T-cell (primary cell): ENCODE measurements around the gene RNF215. TPM values are rescaled to one million over a fixed set of nuclear protein-coding genes. Genes with fewer than 3 reads are reported as not detected.

Experiments
- ATAC-seq, 4 experiments: fragments of 200-7000 bp in 3 of 4; fragments of 150-1000 bp in 1 of 4; cut with Tn5 transposase; replicated peaks in 1 of 4; 1 replicate in 3 of 4; 2 replicates in 1 of 4; pipeline ENCODE4 v1.10.0; 2021; ENCODE audit warnings: moderate library complexity in 3 of 4, mild to moderate bottlenecking in 2 of 4, moderate number of reproducible peaks in 1 of 4
- CTCF ChIA-PET, 2 donors: fragments of 300-600 bp; sonication (Branson Sonifier 250); formaldehyde crosslinking; loops; one replicate each; lab custom pipeline; 2022; ENCODE audit warnings: antibody characterized with exemption in 2 of 2; lab: Charles Lee
- POLR2A ChIA-PET, 2 donors: fragments of 300-600 bp; sonication (Branson Sonifier 250); formaldehyde crosslinking; loops; one replicate each; lab custom pipeline; 2022; ENCODE audit warnings: antibody characterized with exemption in 2 of 2; lab: Charles Lee
- DNase-seq, 35 experiments: peaks; one replicate each; pipeline versions ENCODE4 v3.0.0 to v3.0.0-alpha.2; 2013 to 2023
- H3K27ac ChIP-seq: one replicate; pipeline ENCODE4 v1.5.1; 2013; ENCODE audit warnings: low read length
- H3K27me3 ChIP-seq, 2 experiments: replicated peaks in 1 of 2; 1 replicate in 1 of 2; 2 replicates in 1 of 2; pipeline versions ENCODE4 v1.6.1 to v1.7.0; 2013; ENCODE audit warnings: low read length in 1 of 2, mixed read lengths in 1 of 2; ENCODE audit not compliant: control insufficient read depth in 2 of 2, insufficient read depth in 2 of 2; ENCODE audit errors: extremely low read depth in 1 of 2
- H3K36me3 ChIP-seq, 2 donors: 1 replicate in 1 of 2; 2 replicates in 1 of 2; pipeline versions ENCODE4 v1.6.1 to v1.7.0; 2013; ENCODE audit warnings: low read length in 1 of 2; ENCODE audit not compliant: control insufficient read depth in 2 of 2, insufficient read depth in 1 of 2; ENCODE audit errors: extremely low read depth in 1 of 2
- H3K4me1 ChIP-seq, 2 experiments: 1 replicate in 1 of 2; 2 replicates in 1 of 2; pipeline versions ENCODE4 v1.6.1 to v1.7.0; 2013; ENCODE audit warnings: low read length in 2 of 2, mixed read lengths in 1 of 2; ENCODE audit not compliant: insufficient read depth in 2 of 2, control insufficient read depth in 1 of 2; ENCODE audit errors: extremely low read depth in 1 of 2
- H3K4me3 ChIP-seq, 2 donors: 1 replicate in 1 of 2; 2 replicates in 1 of 2; pipeline versions ENCODE4 v1.5.1 to v1.7.0; 2013; ENCODE audit warnings: mild to moderate bottlenecking in 2 of 2, low read length in 1 of 2, moderate library complexity in 1 of 2; ENCODE audit not compliant: control insufficient read depth in 1 of 2; ENCODE audit errors: extremely low read depth in 1 of 2
- H3K9me3 ChIP-seq: 2 replicates; pipeline ENCODE4 v1.7.0; 2013
- H3K27ac Mint-ChIP-seq, 2 donors: one replicate each; pipeline ENCODE4 v1.8.0; 2020 to 2021; ENCODE audit warnings: mild to moderate bottlenecking in 2 of 2, mixed read lengths in 2 of 2
- H3K27me3 Mint-ChIP-seq, 2 donors: one replicate each; pipeline ENCODE4 v1.8.0; 2021 to 2022; ENCODE audit warnings: mixed read lengths in 2 of 2
- H3K36me3 Mint-ChIP-seq: one replicate; pipeline ENCODE4 v1.8.0; 2021; ENCODE audit warnings: mixed read lengths
- H3K4me1 Mint-ChIP-seq, 3 donors: one replicate each; pipeline ENCODE4 v1.8.0; 2020 to 2022; ENCODE audit warnings: mixed read lengths in 3 of 3, mild to moderate bottlenecking in 1 of 3
- H3K4me3 Mint-ChIP-seq, 3 donors: one replicate each; pipeline ENCODE4 v1.8.0; 2020 to 2022; ENCODE audit warnings: mild to moderate bottlenecking in 3 of 3, mixed read lengths in 3 of 3, moderate library complexity in 3 of 3
- H3K9me3 Mint-ChIP-seq, 3 donors: one replicate each; pipeline ENCODE4 v1.8.0; 2020 to 2022; ENCODE audit warnings: mixed read lengths in 3 of 3
- WGBS: methylation state at CpG from one replicate; pipeline ENCODE4 v1.1.5; 2013; ENCODE audit warnings: missing lambda C conversion rate; ENCODE audit not compliant: insufficient coverage; 5-methylcytosine and 5-hydroxymethylcytosine counted together
- total RNA-seq, 35 experiments: library from RNA in 6 of 35; stranded (reverse) in 6 of 35; fragments of 120-200 nt in 1 of 35; gene quantifications; one replicate each; pipeline versions ENCODE4 v1.2.1 to v1.2.4 and lab custom pipeline; 2013 to 2026

Gene RNF215
- total RNA-seq, 5 donors from 2014 or later (not counting 1 experiment from before 2014, with no cell fraction given), result 6.2 to 8.4 (median 6.3) TPM

- Mint-ChIP-seq H3K27me3 (peaks cover 2 to 5% of the 10 kb centered on the region in 2 donors), H3K4me1 (peaks cover 21 to 26% (median 24%) of the 10 kb centered on the region in 3 donors), H3K9me3 (peaks cover 2 to 16% (median 4%) of the 10 kb centered on the region in 3 donors), H3K4me3 (no peak overlapping the region), H3K27ac (no peak overlapping the region), H3K36me3 (peaks cover 17% of the 10 kb centered on the region)
- Histone ChIP-seq H3K9me3 (no peaks in the 10 kb centered on the region), H3K27me3 (peaks cover 0 to 9% of the 10 kb centered on the region in 2 experiments), H3K4me3 (no peak overlapping the region), H3K4me1 (peaks cover 0 to 20% of the 10 kb centered on the region in 2 experiments), H3K27ac (no peak overlapping the region), H3K36me3 (peaks cover 4 to 6% of the 10 kb centered on the region in 2 donors)
- 81% methylated on average over 3 of the region's 3 CpGs for WGBS
- POLR2A ChIA-PET, result interaction anchor here (1.4 to 1.5 kb wide), 2 partner anchors 9 kb away, joined by 3 to 5 read pairs; no protein-coding TSS in a partner anchor
- no peak for ATAC-seq
- CTCF ChIA-PET, result interaction anchor here (0.8 to 1.2 kb wide), 4 partner anchors 9 to 145 kb away, joined by 3 to 4 read pairs (median 3); no protein-coding TSS in a partner anchor
- no peak for DNase-seq
Observed at GRCh38 chr22:30433227-30433626, 46.0 kb upstream of the RNF215 start.

GRCh38 chr22:30432520-30432919 is 45.3 kb upstream of the RNF215 start:
- peaks cover 19% of the 10 kb centered on the region for H3K36me3 Mint-ChIP-seq
- peaks cover 2 to 16% (median 4%) of the 10 kb centered on the region in 3 donors for H3K9me3 Mint-ChIP-seq
- no peak overlapping the region for H3K27ac Mint-ChIP-seq

GRCh38 chr22:30432096-30432495 is 44.9 kb upstream of the RNF215 start:
- peaks cover 0 to 23% of the 10 kb centered on the region in 2 experiments for H3K4me1 ChIP-seq
- H3K4me1 Mint-ChIP-seq, result peaks cover 26 to 28% (median 28%) of the 10 kb centered on the region in 3 donors
- DNase-seq, result no peak
- H3K27me3 Mint-ChIP-seq, result no peaks in the 10 kb centered on the region
- ATAC-seq, result no peak
- no peaks in the 10 kb centered on the region for H3K9me3 ChIP-seq
- POLR2A ChIA-PET, result interaction anchor here (0.5 to 0.8 kb wide), 2 partner anchors 17 to 35 kb away, joined by 3 to 5 read pairs; partner anchors contain the start of gene SEC14L2 (in 1 of the 2)
- 89% methylated on average over 3 of the region's 4 CpGs for WGBS
- CTCF ChIA-PET, result interaction anchor here in 1 of 2 donors (1.1 kb wide), 1 partner anchor 8 kb away, joined by 3 read pairs; no protein-coding TSS in a partner anchor
- H3K36me3 Mint-ChIP-seq, result peaks cover 19% of the 10 kb centered on the region
- no peak overlapping the region for H3K27ac ChIP-seq
- peaks cover 0 to 5% of the 10 kb centered on the region in 2 experiments for H3K27me3 ChIP-seq
- no peak overlapping the region for H3K4me3 Mint-ChIP-seq
- peaks cover 4 to 10% of the 10 kb centered on the region in 2 donors for H3K36me3 ChIP-seq
- peaks cover 2 to 15% (median 3%) of the 10 kb centered on the region in 3 donors for H3K9me3 Mint-ChIP-seq
- no peak overlapping the region for H3K4me3 ChIP-seq
- H3K27ac Mint-ChIP-seq, result no peak overlapping the region

More at GRCh38 chr22:30432520-30432919, 45.3 kb upstream of the RNF215 start:
- 86% methylated on average over 1 of the region's 2 CpGs for WGBS
- Mint-ChIP-seq H3K4me3 (no peak overlapping the region), H3K4me1 (peaks cover 22 to 26% (median 24%) of the 10 kb centered on the region in 3 donors), H3K27me3 (no peaks in the 10 kb centered on the region)
- no peak overlapping the region for H3K27ac ChIP-seq
- no peak overlapping the region for H3K4me3 ChIP-seq
- ChIA-PET POLR2A (interaction anchor here in 1 of 2 donors (0.5 to 1.4 kb wide), 2 partner anchors 9 to 35 kb away, joined by 5 read pairs; partner anchors contain the start of gene SEC14L2), CTCF (interaction anchor here (0.6 to 1.1 kb wide), 3 partner anchors 9 to 1703 kb away, joined by 3 to 5 read pairs (median 3); no protein-coding TSS in a partner anchor)
- DNase-seq, result no peak
- no peak for ATAC-seq
- peaks cover 0 to 20% of the 10 kb centered on the region in 2 experiments for H3K4me1 ChIP-seq
- H3K27me3 ChIP-seq, result peaks cover 0 to 5% of the 10 kb centered on the region in 2 experiments
- peaks cover 4 to 10% of the 10 kb centered on the region in 2 donors for H3K36me3 ChIP-seq
- no peaks in the 10 kb centered on the region for H3K9me3 ChIP-seq

GRCh38 chr22:30430933-30431332 is 43.7 kb upstream of the RNF215 start:
- no peak overlapping the region for H3K4me3 Mint-ChIP-seq
- peaks cover 4 to 26% of the 10 kb centered on the region in 2 experiments for H3K4me1 ChIP-seq
- DNase-seq (no peak), ATAC-seq (no peak)
- WGBS, result 90% methylated on average over 4 of the region's 4 CpGs
- H3K27ac ChIP-seq, result no peak overlapping the region
- H3K36me3 ChIP-seq, result peaks cover 4 to 10% of the 10 kb centered on the region in 2 donors
- peaks cover 33 to 35% (median 35%) of the 10 kb centered on the region in 3 donors for H3K4me1 Mint-ChIP-seq
- CTCF ChIA-PET, result no interaction called here
- H3K9me3 ChIP-seq, result no peaks in the 10 kb centered on the region
- POLR2A ChIA-PET, result no interaction called here
- H3K4me3 ChIP-seq, result no peak overlapping the region
- H3K27ac Mint-ChIP-seq, result no peak overlapping the region
- H3K36me3 Mint-ChIP-seq, result peaks cover 16% of the 10 kb centered on the region
- peaks cover 0 to 5% of the 10 kb centered on the region in 2 experiments for H3K27me3 ChIP-seq
- H3K27me3 Mint-ChIP-seq, result no peaks in the 10 kb centered on the region
- H3K9me3 Mint-ChIP-seq, result peaks cover 0 to 12% (median 0%) of the 10 kb centered on the region in 3 donors

GRCh38 chr22:30429887-30430286 is 42.7 kb upstream of the RNF215 start:
- peaks cover 0 to 3% (median 0%) of the 10 kb centered on the region in 3 donors for H3K9me3 Mint-ChIP-seq
- WGBS, result 76% methylated on average over 4 of the region's 4 CpGs
- Histone ChIP-seq H3K9me3 (no peaks in the 10 kb centered on the region), H3K4me3 (no peak overlapping the region), H3K27ac (no peak overlapping the region), H3K4me1 (peaks cover 6 to 27% of the 10 kb centered on the region in 2 experiments), H3K27me3 (peaks cover 0 to 5% of the 10 kb centered on the region in 2 experiments), H3K36me3 (peaks cover 4 to 10% of the 10 kb centered on the region in 2 donors)
- H3K27me3 Mint-ChIP-seq, result no peaks in the 10 kb centered on the region
- no peak overlapping the region for H3K27ac Mint-ChIP-seq
- no peak for ATAC-seq
- peaks cover 8% of the 10 kb centered on the region for H3K36me3 Mint-ChIP-seq
- ChIA-PET POLR2A (interaction anchor here (0.5 to 0.6 kb wide), 4 partner anchors 30 to 1943 kb away, joined by 4 to 9 read pairs (median 4); partner anchors contain the start of gene CASTOR1 (in 1 of the 2)), CTCF (interaction anchor here in 1 of 2 donors (0.6 kb wide), 1 partner anchor 228 kb away, joined by 4 read pairs; no protein-coding TSS in a partner anchor)
- no peak overlapping the region for H3K4me3 Mint-ChIP-seq
- peaks cover 30 to 34% (median 33%) of the 10 kb centered on the region in 3 donors for H3K4me1 Mint-ChIP-seq
- no peak for DNase-seq

GRCh38 chr22:30427871-30428270 is 40.7 kb upstream of the RNF215 start:
- Histone ChIP-seq H3K4me1 (peaks cover 14 to 43% of the 10 kb centered on the region in 2 experiments), H3K36me3 (peaks cover 4 to 10% of the 10 kb centered on the region in 2 donors), H3K9me3 (no peaks in the 10 kb centered on the region), H3K4me3 (no peak overlapping the region), H3K27ac (no peak overlapping the region), H3K27me3 (no peaks in the 10 kb centered on the region)
- peaks cover 5% of the 10 kb centered on the region for H3K36me3 Mint-ChIP-seq
- no peak for ATAC-seq
- no peaks in the 10 kb centered on the region for H3K27me3 Mint-ChIP-seq
- no peaks in the 10 kb centered on the region for H3K9me3 Mint-ChIP-seq
- peaks cover 34 to 43% (median 39%) of the 10 kb centered on the region in 3 donors for H3K4me1 Mint-ChIP-seq
- DNase-seq, result no peak
- ChIA-PET CTCF (interaction anchor here in 1 of 2 donors (0.6 kb wide), 1 partner anchor 18 kb away, joined by 3 read pairs; no protein-coding TSS in a partner anchor), POLR2A (interaction anchor here in 1 of 2 donors (0.5 kb wide), 1 partner anchor 33 kb away, joined by 3 read pairs; no protein-coding TSS in a partner anchor)
- no peak overlapping the region for H3K4me3 Mint-ChIP-seq
- WGBS, result no CpG with 5 or more reads among the region's 1 CpG
- H3K27ac Mint-ChIP-seq, result no peak overlapping the region
